Erythroblast (primary cell): Measurements from ENCODE around the gene SPATA17.

Source experiments
- GATA1 ChIP-seq: IDR thresholded peaks from 2 replicates; pipeline ENCODE4 v1.6.1; 2011; ENCODE audit warnings: low read depth, mild to moderate bottlenecking, control low read depth, low read length, moderate library complexity
- POLR2A ChIP-seq: IDR thresholded peaks from 2 replicates; pipeline ENCODE4 v1.6.1; 2011; ENCODE audit warnings: mild to moderate bottlenecking, low read length

- TF ChIP-seq POLR2A (no peak), GATA1 (no peak)
Observed at GRCh38 chr1:217627431-217627830, 3.7 kb upstream of the SPATA17 start.
